Suppressor macrophage treated with lipopolysaccharide for 1 hour (primary cell): ENCODE measurements around the gene NUP42.
"Not testable (repeated sequence)": the region's sequence is repeated elsewhere in the genome, so short reads cannot be mapped to it uniquely, and the experiment has no call there.

Experiments
- DNase-seq, 3 donors: peaks; one replicate each; pipeline ENCODE4 v3.0.0-alpha.2; 2020 to 2022

The NUP42 gene

GRCh38 chr7:23181684-23182553 lies at the start of gene NUP42:
Gene NUP42 (plus strand): TSS chr7:23182048. CDS start chr7:23182086, 38 bp downstream.
- peak; percentile 98 to 99 (median 99) for DNase-seq

GRCh38 chr7:23133797-23134196 lies 48.1 kb upstream of the NUP42 start:
- no peak for DNase-seq

- DNase-seq, result no peak
Observed at GRCh38 chr7:23135755-23136154, 46.1 kb upstream of the NUP42 start.

- no peak for DNase-seq
Observed at GRCh38 chr7:23136216-23136615, 45.6 kb upstream of the NUP42 start.

GRCh38 chr7:23157679-23158078 lies 24.2 kb upstream of the NUP42 start:
- DNase-seq, result no peak

GRCh38 chr7:23158546-23158945 lies 23.3 kb upstream of the NUP42 start:
- no peak for DNase-seq

- no peak for DNase-seq
Observed at GRCh38 chr7:23161482-23161881, 20.4 kb upstream of the NUP42 start.

- no peak for DNase-seq
Observed at GRCh38 chr7:23164846-23165245, 17.0 kb upstream of the NUP42 start.

- DNase-seq, result no peak
Observed at GRCh38 chr7:23165316-23165715, 16.5 kb upstream of the NUP42 start.

- no peak for DNase-seq
Observed at GRCh38 chr7:23167691-23168090, 14.2 kb upstream of the NUP42 start.

- DNase-seq, result no peak
Observed at GRCh38 chr7:23168111-23168885, 13.6 kb upstream of the NUP42 start.

GRCh38 chr7:23175938-23176337 lies 5.9 kb upstream of the NUP42 start:
- DNase-seq, result peak; percentile 22 to 64 (median 53)

GRCh38 chr7:23183279-23184012 lies 1.6 kb downstream of the NUP42 start:
- peak in 2 of 3 donors; percentile 46 to 50 for DNase-seq

- no peak for DNase-seq
Observed at GRCh38 chr7:23184291-23184690, 2.4 kb downstream of the NUP42 start.

GRCh38 chr7:23184709-23185359 lies 3.0 kb downstream of the NUP42 start:
- peak; percentile 79 to 86 (median 80) for DNase-seq

- no peak for DNase-seq
Observed at GRCh38 chr7:23185980-23186379, 4.1 kb downstream of the NUP42 start.

GRCh38 chr7:23191022-23191421 lies 9.2 kb downstream of the NUP42 start:
- DNase-seq, result no peak

- DNase-seq, result not testable (repeated sequence)
Observed at GRCh38 chr7:23193650-23194227, 11.9 kb downstream of the NUP42 start.

- DNase-seq, result no peak
Observed at GRCh38 chr7:23196306-23196705, 14.5 kb downstream of the NUP42 start.

GRCh38 chr7:23197745-23198144 lies 15.9 kb downstream of the NUP42 start:
- DNase-seq, result not testable (repeated sequence)

GRCh38 chr7:23200331-23200730 lies 18.5 kb downstream of the NUP42 start:
- DNase-seq, result no peak

- DNase-seq, result no peak
Observed at GRCh38 chr7:23204241-23204640, 22.4 kb downstream of the NUP42 start.
